ENCODE results near the gene BICDL2.

DNA sequence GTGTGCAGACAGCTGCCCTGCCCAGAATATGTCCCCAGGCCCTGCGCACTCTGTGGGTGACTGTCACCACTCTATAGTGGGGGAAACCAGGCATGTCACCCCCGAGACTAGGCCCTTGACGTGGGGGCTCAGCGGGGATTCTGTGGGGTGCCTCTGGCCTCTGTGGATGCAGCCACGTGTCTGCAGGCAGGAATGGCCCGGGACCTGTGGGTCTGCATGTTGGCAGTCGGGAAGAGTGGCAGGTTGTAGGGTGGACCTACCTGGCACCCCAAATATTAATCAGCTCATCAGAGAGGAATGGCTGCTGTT is 29.6 kb upstream of the BICDL2 start:
- no peak for TF ChIP-seq CTCF (IDR thresholded peaks at IDR 0.05)
- TF ChIP-seq REST (IDR thresholded peaks at IDR 0.05; ENCODE audit: low read depth, low read length), result no peak
- TF ChIP-seq JUND (IDR thresholded peaks at IDR 0.05), result no peak
- TF ChIP-seq RXRA (IDR thresholded peaks at IDR 0.05; ENCODE audit: borderline replicate concordance, low read depth), result no peak
- TF ChIP-seq FOXM1 (IDR thresholded peaks at IDR 0.05; ENCODE audit: low read depth), result no peak

Data from SK-N-SH (cell line).